GM21447 (cell line): ENCODE measurements around the gene KDM5B.
"Not testable (repeated sequence)": the region's sequence is repeated elsewhere in the genome, so short reads cannot be mapped to it uniquely, and the experiment has no call there.

Experiments
- ATAC-seq: cut with Tn5 transposase; IDR thresholded peaks from one replicate; pipeline ENCODE4 v1.9.1; 2021; ENCODE audit not compliant: unreplicated experiment

KDM5B gene

DNA sequence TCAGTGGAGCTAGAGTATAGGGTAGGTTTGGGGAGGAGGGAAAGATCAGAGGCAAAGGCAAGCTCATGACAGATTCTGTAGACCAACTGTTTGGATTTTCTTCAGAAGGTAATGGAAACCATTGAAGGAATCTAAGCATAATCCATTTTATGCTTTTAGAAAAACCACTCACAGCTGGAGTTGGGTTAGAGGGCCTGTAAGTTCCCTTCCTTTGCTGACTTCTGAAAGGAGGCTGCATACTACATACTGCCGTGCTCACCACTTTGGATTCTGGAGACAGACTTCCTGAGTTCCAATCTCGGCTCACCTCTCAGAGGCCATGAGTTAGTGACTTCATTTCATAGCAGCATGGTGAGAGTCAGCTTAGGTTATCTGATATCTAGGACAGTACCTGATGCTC lies 91.6 kb downstream of the KDM5B start:
- no peak for ATAC-seq

DNA sequence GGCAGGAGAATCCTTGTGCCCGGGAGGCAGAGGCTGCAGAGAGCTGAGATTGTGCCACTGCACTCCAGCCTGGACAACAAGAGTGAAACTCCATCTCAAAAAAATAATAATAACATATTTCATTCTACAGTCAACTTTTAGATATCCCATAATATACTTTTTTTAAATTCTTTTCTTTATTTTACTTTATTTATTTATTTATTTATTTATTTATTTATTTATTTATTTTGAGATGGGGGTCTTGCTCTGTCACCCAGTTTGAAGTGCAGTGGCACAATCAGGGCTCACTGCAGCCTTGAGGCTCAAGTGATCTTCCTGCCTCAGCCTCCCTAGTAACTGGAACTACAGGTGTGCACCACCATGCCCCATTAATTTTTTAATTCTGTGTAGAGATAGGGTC lies 94.0 kb downstream of the KDM5B start:
- ATAC-seq = not testable (repeated sequence)

DNA sequence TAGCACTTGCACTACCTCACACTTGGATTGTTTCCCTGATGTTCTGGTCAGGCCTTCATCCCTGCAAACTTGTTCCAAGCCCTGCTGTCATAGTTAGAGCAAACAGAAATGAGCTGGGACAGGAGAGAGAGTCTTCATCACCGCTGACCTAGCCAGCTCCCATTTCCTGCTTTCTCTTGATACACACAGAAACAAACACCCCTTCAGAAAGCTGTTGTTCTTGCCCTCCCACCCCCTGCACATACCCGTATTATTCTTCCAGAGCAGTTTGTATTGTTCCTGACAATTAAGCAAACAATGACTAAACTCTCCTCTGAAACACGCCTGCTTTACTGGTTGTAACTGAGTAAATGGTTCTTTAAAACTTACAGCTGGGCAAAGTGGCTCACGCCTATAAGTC lies 95.1 kb downstream of the KDM5B start:
- ATAC-seq = no peak

DNA sequence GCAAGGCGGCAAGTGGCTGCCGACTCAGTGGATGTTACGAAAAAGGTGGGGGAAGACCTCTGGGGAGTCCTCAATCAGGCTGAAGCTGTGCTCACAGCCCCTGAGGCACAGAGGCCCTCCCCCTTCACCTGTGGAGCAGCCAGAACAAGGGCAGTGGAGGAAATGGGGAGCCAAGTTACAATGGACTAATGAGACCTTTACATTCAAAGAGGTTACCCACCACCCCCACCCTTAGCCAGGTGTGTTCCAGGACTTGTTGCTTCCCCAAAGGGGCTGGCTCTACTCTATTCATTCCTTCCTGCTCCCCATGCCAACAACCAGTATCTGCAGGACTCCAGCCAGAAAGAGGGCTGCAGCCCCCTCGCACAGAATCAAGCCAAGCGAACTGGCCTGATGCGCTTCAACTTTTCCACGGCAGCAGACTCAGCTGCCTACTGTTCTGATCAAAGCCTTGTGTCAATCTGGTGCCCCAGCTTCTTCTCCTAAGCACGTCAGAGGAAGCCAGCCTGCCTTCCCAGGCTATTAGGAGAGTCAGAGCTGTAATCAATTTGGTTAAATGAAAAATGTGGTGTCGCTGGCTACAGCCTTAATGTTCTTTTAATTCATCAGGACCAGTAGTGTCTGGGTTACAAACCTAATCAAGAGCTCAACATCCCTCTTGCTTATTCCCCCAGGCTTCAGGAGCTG lies 96.1 kb downstream of the KDM5B start:
- ATAC-seq = no peak

DNA sequence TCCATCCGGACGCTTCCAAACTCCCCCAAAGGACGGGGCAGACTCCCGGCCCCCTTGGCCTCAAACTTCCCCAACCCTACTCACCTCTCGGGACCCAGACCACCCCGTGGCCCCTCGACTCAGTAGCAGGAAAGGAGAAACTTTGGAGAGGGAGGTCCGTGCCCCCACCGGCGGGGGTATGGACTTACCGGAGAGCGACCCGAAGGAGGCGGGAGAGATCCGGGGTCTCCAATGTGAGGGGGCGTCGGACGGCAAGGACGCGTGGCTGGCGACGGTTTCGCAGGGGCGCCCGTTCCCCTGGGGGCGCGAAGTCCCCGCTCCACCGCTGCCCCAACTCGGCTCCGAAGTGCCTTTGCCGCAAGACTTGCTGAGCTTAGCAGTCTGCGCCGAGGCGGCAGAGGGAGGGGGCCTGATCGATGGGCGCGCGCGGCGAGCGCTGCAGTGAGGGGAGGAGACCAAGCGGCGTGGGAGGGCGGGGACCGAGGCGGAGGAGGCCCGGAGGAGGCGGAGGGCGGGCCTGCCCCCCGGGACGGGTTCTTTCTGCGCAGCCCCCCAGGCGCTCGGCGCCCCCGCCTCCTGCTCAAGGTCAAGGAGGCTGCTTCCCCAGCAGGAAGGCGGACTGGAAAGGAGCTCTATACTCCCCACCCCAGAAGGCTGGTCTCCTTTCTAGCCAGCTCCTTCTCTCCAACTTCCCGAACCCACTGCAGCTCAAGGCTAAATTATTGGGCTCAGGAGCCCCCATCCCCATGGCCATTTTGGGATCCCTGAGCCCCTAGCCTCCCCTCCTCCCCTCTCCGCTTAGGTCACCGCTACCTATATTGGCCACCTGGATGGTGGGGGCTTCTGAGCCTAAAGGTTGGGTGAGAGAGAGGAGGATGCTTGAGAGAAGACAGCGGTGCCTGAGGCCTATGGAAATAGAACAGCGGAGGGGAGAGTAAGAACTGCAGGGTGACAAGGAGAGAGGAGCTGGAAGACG lies 97.9 kb downstream of the KDM5B start, which contains the start of gene SYT2:
TSS of gene SYT2 (minus strand) at position 385 of the 976 bp plus-strand sequence. CDS start 104,682 bp downstream, outside the sequence.
- ATAC-seq = no peak

DNA sequence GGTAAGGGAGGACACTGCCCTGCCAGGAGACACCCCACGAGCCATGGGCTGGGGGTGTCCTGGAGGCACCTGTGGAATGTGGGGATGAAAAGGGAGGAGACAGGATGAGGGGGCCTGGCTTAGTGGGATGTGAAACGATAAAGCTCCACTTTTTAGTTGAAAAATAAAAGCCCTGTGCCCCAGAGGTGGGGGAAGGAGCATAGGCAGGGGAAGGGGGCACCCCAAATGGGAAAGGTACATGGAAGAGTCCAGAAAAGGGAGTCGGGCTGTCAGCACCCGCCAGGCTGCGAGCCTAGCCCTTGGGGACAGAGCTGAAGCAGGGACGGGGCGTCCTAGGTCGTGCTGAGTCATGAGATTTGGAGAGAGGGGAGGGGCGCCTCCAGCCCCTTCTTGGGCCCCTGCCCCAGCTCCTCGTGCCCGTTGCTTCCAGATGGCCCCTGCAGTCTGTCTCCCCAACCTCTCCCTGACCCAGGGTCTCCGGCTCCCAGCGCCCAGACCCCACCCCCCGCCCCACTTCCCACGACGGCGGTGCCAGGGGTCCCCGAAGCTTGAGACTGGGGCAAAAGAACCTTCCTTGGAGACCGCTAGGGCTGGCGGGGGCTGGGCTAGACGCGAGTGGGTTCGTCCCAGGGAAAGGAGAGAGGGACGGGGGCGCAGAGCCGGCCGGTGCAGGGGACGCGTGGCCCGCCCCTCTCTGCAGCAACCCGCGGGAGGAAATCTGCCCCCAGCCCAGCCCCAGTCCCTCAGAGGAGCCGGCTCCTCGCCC lies 98.8 kb downstream of the KDM5B start:
- no peak for ATAC-seq

DNA sequence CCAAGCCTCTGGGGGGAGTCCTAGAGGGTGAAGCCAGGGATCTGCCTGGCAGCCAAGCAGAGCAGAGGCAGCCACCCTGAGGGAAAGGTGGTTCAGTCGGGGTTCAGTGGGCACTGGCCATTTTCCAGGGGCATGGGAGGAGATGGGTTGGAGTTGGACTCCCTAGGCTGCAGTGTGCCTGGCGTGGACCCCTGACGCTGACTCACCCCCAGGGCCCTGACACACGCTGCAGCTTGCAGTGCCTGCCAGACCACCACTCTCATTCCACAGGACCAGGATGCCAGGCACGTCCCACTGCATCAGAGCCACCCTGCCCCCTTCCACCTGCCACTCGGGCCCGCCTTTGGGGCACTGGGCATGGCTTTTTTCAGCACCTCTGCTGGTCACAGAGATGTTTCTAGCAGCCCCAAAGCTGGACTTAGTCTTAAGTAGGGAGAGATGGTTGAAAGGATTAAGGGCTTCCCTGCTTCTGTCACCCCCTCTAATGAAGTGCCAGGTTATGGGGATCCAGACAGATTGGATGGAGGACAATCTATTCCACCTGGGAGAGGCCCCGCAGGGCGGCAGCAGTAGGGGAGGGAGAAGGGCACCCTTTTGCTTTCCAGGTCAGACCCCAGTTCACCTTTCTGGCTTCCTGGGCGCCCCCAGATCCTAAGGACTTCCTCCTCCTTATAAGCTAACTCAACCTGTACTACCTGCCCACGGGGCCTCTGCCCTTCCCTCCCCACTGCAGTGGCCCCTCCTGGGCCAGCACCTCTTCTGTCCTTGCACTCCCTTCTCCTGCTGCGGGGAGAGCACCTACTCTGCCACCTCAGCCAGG lies 99.6 kb downstream of the KDM5B start:
- ATAC-seq = no peak

DNA sequence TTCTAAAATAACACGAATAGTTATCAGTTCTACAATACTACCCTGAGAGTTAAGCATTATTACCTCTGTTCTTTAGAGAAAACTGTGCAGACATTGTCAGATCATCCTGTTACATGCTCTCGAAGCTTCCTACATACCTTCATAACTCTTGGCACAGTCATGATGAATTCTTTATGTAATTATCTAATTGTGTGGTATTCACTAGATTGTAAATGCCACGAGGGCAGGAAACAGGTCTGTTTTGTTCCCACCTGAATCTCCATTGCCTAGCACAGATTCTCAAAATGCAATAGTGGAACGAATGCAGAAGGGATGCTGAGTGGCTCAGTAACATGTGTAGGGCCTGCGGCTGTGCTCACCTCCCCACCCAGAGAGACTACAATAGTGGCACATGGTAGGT lies 101.4 kb downstream of the KDM5B start:
- no peak for ATAC-seq

DNA sequence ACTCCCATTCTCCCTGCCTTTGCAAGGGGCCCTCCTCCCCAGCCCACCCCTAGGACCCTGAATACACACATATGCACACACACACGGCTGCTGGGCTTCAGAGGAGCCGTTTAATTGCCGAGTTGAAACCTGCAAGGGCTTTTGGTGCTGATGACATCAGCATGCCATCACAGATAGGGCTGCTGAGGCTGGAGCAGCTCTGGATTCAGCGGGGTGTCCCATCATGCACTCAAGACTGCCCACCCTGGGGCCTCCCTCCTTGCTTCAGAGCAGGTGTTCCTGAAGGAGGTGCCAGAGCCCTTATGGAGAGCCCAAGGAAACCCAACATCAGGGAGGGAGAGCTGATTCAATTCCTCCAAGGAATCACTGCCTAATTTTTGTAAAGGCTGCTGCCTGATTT lies 103.6 kb downstream of the KDM5B start:
- no peak for ATAC-seq

DNA sequence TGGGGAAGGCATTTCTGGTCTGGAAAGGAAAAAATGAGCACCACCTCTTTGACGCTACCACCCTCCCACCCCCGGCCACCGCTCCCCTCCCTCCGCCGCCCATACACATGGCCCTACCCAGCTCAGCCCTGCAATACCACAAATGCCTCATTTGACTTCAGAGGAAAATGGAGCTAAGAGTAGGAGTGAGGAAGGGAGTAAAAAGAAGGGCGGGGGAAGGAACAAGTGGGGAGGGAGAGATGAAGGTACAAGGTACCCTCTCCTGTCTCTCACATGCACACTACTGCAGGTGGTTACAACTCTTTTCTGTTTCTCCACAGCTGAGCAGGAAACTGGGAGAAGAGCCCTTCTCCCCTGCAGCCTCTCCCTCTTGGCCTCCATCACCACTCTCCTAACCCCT lies 105.0 kb downstream of the KDM5B start:
- ATAC-seq = no peak

DNA sequence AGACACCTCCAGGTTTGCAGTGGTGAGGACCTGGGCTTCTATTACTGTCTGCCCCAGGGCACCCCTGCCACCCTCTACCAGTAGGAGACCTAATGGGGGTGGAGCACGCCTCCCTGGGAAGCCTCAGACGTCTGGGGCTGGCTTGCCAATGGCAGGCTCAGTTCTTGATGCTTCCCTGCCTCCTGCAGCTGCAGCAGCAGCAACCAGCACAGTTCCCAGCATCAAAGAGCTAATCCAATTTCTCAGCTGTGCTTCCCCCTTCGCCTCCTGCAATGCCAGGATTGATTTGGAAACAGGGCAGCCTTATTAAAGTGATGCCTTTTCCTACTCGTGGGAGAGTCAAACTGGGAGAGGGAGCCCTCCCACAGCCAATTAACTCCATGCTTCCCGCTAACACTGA lies 106.1 kb downstream of the KDM5B start:
- ATAC-seq = no peak

DNA sequence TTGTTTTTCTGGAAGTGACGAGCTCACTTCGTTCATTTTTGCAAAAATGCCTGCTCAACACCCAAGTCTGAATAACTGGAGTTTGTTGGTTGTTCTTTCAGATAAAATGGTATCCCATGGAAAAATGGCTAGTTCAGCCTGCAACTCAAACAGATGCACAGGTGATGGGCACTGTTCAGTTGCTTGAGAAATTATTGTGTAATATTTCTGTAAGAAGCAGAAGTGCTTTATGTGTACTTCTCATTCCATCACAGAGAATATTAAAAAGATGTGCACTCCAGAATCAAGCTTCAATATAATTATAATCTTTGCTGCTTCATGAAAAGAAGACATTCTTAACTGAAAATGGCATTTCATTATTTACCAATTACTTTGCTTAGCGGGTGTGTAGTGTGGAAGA lies 107.0 kb downstream of the KDM5B start:
- no peak for ATAC-seq

DNA sequence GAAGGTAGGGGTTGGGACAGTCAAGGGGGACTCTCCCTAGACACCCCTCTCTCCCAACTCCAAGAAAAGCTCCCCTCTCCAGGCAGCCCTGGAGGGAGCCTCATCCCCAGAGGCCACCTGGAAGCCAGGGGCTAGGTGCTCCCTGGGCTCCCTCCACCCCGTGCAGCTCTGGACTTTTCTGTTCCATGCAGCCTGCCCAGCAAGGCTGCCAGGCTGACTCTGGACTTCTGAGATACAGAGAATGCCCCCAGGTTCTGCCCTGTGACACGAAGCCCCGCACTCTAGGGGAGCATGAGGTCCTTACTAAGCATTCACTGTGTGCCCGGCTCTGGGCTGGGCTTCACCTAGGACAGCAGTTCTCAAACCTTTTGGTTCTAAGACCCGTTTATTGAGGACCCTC lies 108.2 kb downstream of the KDM5B start:
- ATAC-seq = no peak

DNA sequence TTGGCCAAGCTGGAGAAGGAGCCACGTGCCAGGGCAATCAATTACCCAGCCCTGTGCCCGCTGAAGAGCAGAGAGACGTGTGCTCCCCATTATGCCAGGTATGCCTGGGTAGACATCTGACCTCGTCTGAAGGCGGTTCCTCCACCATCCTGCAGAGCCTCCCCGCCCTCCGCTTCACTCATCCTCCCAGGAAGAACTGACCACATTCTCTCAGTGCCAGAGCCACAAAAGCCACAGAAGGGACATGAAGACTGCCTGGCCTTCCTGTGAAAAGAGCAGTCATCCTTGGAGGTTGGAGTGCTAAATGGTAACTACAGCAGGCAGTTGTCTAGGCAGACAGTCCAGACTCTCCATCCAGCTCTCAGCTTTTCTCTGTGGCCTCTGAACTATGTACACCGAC lies 109.9 kb downstream of the KDM5B start:
- no peak for ATAC-seq

DNA sequence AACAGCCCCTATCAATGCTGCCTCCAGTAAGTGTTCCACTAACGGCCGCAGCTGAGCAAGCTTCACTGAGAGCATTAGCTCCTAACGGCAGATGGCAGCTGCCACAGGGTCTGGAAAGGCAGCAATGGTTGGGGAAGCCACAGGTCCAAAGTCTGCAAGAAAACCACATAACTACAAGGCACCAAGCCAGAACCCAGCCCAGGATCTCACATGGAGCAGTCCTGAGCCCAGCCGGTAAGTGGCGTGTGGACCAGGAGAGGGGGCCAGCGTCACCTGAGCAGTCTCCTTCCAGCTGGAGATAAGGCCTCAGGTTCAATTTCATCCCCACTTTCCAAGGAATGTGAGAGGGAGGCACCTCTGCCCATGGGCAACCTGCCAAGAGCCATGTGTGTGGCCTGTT lies 111.2 kb downstream of the KDM5B start:
- ATAC-seq = no peak

DNA sequence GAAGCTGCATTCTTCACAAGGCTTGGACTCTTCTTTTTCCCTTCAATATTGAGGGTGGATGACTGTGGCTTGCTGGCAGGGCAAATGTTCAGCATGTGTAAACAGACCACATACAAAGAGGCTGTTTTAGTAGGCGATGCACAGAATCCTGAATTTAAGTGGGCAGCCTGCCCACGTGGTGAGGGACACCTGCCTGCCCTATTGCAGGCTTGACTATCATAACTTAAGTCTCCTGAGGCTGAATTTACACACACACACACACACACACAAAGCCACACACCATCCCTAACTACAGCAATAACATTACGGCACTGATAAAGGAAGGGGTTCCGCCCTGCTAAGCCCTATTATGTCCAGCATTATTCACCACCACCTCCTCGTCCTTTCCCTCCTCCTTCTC lies 113.9 kb downstream of the KDM5B start:
- no peak for ATAC-seq

DNA sequence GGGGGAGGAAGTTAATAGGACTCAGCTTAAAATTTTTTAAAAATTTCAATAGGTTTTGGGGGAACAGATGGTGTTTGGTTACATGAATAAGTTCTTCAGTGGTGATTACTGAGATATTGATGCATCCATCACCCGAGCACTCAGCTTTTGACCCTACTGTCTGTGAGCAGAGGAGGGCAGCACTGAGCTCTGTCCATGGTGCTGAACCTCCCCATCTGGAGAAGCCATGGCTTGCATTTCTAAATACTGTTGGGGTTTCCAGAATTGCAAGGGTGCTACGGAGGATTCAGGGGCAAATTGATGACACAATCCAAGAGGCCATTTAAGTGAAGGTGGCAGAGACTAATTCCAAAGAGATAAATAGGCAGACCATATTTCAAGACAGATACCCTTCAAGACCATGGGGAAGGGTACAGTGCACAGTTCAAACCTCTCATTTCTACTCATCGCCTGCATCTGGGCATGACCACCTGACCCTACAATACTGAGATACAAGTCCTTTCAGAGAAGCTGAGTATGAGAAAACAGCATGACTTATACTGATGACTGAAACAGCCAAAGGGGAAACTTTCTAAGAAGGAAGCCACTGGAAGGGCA lies 115.2 kb downstream of the KDM5B start:
- ATAC-seq = no peak

DNA sequence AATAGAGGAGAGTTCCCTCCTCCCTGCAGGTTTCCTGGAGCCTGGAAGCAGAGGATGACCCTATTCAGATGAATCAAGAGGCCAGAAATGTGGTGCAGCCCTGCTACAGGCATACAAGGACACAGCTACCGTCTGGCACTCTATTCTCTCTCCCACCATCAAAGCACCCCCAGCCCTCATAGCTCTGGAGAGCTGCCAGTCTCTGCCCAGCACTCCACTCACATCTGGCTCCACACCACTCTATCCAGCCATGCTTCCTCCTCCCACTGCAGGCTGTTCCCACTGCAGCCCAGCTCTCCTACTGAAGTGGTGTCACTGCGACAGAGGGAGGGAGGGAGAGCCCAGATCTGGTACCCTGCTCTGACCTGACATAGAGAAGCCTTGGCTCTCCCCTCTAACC lies 116.4 kb downstream of the KDM5B start:
- no peak for ATAC-seq

DNA sequence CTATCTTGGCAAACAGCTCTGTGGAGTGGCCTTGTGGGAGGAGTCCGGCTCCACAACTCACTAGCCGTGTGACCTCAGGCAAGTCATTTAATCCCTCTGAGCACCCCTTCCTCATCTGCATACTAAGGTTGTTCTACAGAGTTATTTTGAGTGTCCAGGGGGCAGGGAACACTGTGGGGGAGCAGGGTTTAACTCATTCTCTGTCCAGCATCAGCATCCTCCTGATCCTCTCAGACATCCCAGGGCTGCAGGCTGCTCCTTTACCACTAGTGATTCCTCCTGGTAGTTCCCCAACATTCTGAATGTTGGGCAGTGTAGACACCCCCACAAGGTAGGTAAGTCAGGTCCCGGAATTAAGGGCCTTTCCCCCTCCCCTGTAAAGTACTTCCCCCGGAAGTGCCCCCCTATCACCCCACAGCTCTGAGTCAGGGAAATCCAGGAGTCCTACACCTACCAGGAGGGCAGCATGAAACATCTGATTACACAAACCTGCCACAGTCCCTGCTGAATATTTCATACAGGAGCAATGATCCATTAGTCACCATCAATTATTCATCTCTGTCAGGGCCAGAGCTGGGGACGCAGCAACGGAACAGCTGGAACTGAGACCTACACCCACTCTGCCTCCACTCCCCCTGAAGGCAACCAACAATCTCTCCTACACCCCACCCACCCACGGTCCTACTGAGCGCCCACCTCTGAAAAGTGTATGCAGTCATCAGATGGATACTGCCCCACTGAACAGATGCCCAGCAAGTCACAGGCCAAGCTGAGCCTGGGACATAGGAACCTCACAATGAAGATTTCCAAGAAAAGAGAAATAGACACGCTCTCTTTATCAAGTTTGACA lies 118.5 kb downstream of the KDM5B start:
- no peak for ATAC-seq
